H9 (cell line): ENCODE results near the gene GPR68. TPM values are rescaled to one million over a fixed set of nuclear protein-coding genes. Genes with fewer than 3 reads are reported as not detected.

ENCODE experiments used
- DNase-seq: peaks from one replicate; pipeline ENCODE4 v3.0.0-alpha.2; 2017
- H2AFZ ChIP-seq: one replicate; pipeline ENCODE4 v1.6.1; 2013; ENCODE audit warnings: mild to moderate bottlenecking, low read length, control low read depth, moderate library complexity
- H2AK5ac ChIP-seq: 2 replicates; pipeline ENCODE4 v1.6.1; 2013; ENCODE audit warnings: low read length, control low read depth, mixed read lengths; ENCODE audit not compliant: insufficient read length
- H2BK120ac ChIP-seq: one replicate; pipeline ENCODE4 v1.6.1; 2013; ENCODE audit warnings: low read depth, mild to moderate bottlenecking, low read length, control low read depth, inconsistent platforms; ENCODE audit not compliant: poor library complexity, severe bottlenecking
- H2BK12ac ChIP-seq: 2 replicates; pipeline ENCODE4 v1.6.1; 2013; ENCODE audit warnings: low read length, control low read depth, mixed read lengths, low read depth; ENCODE audit not compliant: insufficient read length
- H2BK15ac ChIP-seq: 2 replicates; pipeline ENCODE4 v1.6.1; 2013; ENCODE audit warnings: low read depth, low read length, control low read depth
- H2BK20ac ChIP-seq: one replicate; pipeline ENCODE4 v1.6.1; 2013; ENCODE audit warnings: low read depth, mild to moderate bottlenecking, low read length, control low read depth, inconsistent platforms; ENCODE audit not compliant: poor library complexity, severe bottlenecking
- H2BK5ac ChIP-seq: 2 replicates; pipeline ENCODE4 v1.6.1; 2013; ENCODE audit warnings: low read length, control low read depth, mixed read lengths; ENCODE audit not compliant: insufficient read length
- H3K14ac ChIP-seq: 2 replicates; pipeline ENCODE4 v1.6.1; 2013; ENCODE audit warnings: low read length, control low read depth; ENCODE audit not compliant: insufficient read depth
- H3K18ac ChIP-seq: 2 replicates; pipeline ENCODE4 v1.6.1; 2013; ENCODE audit warnings: low read depth, mild to moderate bottlenecking, mixed read lengths, low read length, control low read depth; ENCODE audit not compliant: insufficient read length
- H3K23ac ChIP-seq: 2 replicates; pipeline ENCODE4 v1.6.1; 2013; ENCODE audit warnings: low read length, control low read depth, mixed read lengths, low read depth; ENCODE audit not compliant: insufficient read length
- H3K23me2 ChIP-seq: 2 replicates; pipeline ENCODE4 v1.6.1; 2013; ENCODE audit warnings: low read depth, mild to moderate bottlenecking, mixed read lengths, low read length, control low read depth; ENCODE audit not compliant: insufficient read length, poor library complexity, severe bottlenecking
- H3K27ac ChIP-seq: 2 replicates; pipeline ENCODE4 v1.5.1; 2013; ENCODE audit warnings: low read length, control low read depth, mixed read lengths, low read depth; ENCODE audit not compliant: insufficient read length
- H3K27me3 ChIP-seq: 2 replicates; pipeline ENCODE4 v1.6.1; 2013; ENCODE audit warnings: low read length, control low read depth, inconsistent platforms; ENCODE audit not compliant: insufficient read depth
- H3K4ac ChIP-seq: 2 replicates; pipeline ENCODE4 v1.6.1; 2013; ENCODE audit warnings: low read depth, mild to moderate bottlenecking, control low read depth, inconsistent platforms, low read length, moderate library complexity
- H3K4me1 ChIP-seq: 2 replicates; pipeline ENCODE4 v1.6.1; 2013; ENCODE audit warnings: low read length, control low read depth, inconsistent platforms; ENCODE audit not compliant: insufficient read depth
- H3K4me2 ChIP-seq: 2 replicates; pipeline ENCODE4 v1.6.1; 2013; ENCODE audit warnings: low read length, control low read depth, mixed read lengths; ENCODE audit not compliant: insufficient read length, insufficient read depth
- H3K56ac ChIP-seq: 2 replicates; pipeline ENCODE4 v1.6.1; 2013; ENCODE audit warnings: low read depth, mild to moderate bottlenecking, mixed read lengths, low read length, control low read depth; ENCODE audit not compliant: insufficient read length
- H3K79me1 ChIP-seq: 2 replicates; pipeline ENCODE4 v1.6.1; 2013; ENCODE audit warnings: low read depth, mild to moderate bottlenecking, moderate library complexity, low read length, control low read depth, inconsistent platforms; ENCODE audit not compliant: insufficient read depth, poor library complexity, severe bottlenecking
- H3K79me2 ChIP-seq: 2 replicates; pipeline ENCODE4 v1.6.1; 2013; ENCODE audit warnings: low read length, control low read depth, inconsistent platforms; ENCODE audit not compliant: insufficient read depth
- H3K9ac ChIP-seq: 2 replicates; pipeline ENCODE4 v1.6.1; 2013; ENCODE audit warnings: low read length, control low read depth, mixed read lengths; ENCODE audit not compliant: insufficient read length; ENCODE audit errors: extremely low read depth
- H3K9me3 ChIP-seq: one replicate; pipeline ENCODE4 v1.6.1; 2013; ENCODE audit warnings: low read depth, low read length, inconsistent platforms; ENCODE audit not compliant: control insufficient read depth
- H3T11ph ChIP-seq: one replicate; pipeline ENCODE4 v1.6.1; 2013; ENCODE audit warnings: mild to moderate bottlenecking, low read length, control low read depth, inconsistent platforms
- H4K20me1 ChIP-seq: one replicate; pipeline ENCODE4 v1.6.1; 2013; ENCODE audit not compliant: control insufficient read depth, insufficient read length, insufficient read depth
- H4K5ac ChIP-seq: 2 replicates; pipeline ENCODE4 v1.6.1; 2013; ENCODE audit warnings: low read depth, mild to moderate bottlenecking, mixed read lengths, low read length, control low read depth; ENCODE audit not compliant: insufficient read length
- H4K8ac ChIP-seq: replicated peaks from 2 replicates; pipeline ENCODE4 v1.6.1; 2013; ENCODE audit warnings: low read length, control low read depth, mixed read lengths, low read depth; ENCODE audit not compliant: insufficient read length
- H4K91ac ChIP-seq: 2 replicates; pipeline ENCODE4 v1.6.1; 2013; ENCODE audit warnings: low read depth, mild to moderate bottlenecking, moderate library complexity, mixed read lengths, low read length, control low read depth; ENCODE audit not compliant: insufficient read length
- H3K27ac Mint-ChIP-seq, 3 experiments: 2 replicates in 2 of 3; 3 replicates in 1 of 3; pipeline ENCODE4 v1.8.0; 2020 to 2021; ENCODE audit warnings: mixed read lengths in 3 of 3, mild to moderate bottlenecking in 1 of 3, moderate library complexity in 1 of 3
- H3K27me3 Mint-ChIP-seq: 2 replicates; pipeline ENCODE4 v1.8.0; 2021; ENCODE audit warnings: low read depth, mild to moderate bottlenecking, moderate library complexity, mixed read lengths
- H3K36me3 Mint-ChIP-seq, 3 experiments: 2 replicates in 2 of 3; 3 replicates in 1 of 3; pipeline ENCODE4 v1.8.0; 2020 to 2021; ENCODE audit warnings: low read depth in 3 of 3, mixed read lengths in 3 of 3; ENCODE audit not compliant: insufficient read depth in 1 of 3
- H3K4me1 Mint-ChIP-seq, 2 experiments: 2 replicates each; pipeline ENCODE4 v1.8.0; 2020; ENCODE audit warnings: mixed read lengths in 2 of 2
- H3K4me3 Mint-ChIP-seq, 2 experiments: 2 replicates in 1 of 2; 3 replicates in 1 of 2; pipeline ENCODE4 v1.8.0; 2020 to 2021; ENCODE audit warnings: mild to moderate bottlenecking in 2 of 2, mixed read lengths in 2 of 2, moderate library complexity in 1 of 2
- H3K9me3 Mint-ChIP-seq, 2 experiments: 2 replicates in 1 of 2; 3 replicates in 1 of 2; pipeline ENCODE4 v1.8.0; 2020; ENCODE audit warnings: mild to moderate bottlenecking in 2 of 2, mixed read lengths in 2 of 2, moderate library complexity in 1 of 2
- CTCF ChIP-seq: fragments of 200-600 bp; sonication (generic); conservative IDR thresholded peaks from 3 replicates; pipeline ENCODE4 v1.8.0; 2021; ENCODE audit warnings: antibody characterized with exemption, mild to moderate bottlenecking
- WGBS: extraction: QIAGEN DNeasy Blood & Tissue Kit; methylation state at CpG from one replicate; pipeline ENCODE4 v1.1.7; 2013; ENCODE audit warnings: missing lambda C conversion rate, low lambda C conversion rate, mixed read lengths; ENCODE audit not compliant: insufficient read length; ENCODE audit errors: extremely low coverage; 5-methylcytosine and 5-hydroxymethylcytosine counted together
- total RNA-seq: library from RNA; stranded (reverse); gene quantifications from 2 replicates; pipeline ENCODE4 v1.2.1, GENCODE V29; 2021

Gene GPR68
- total RNA-seq, 1 experiment from 2014 or later = 0.33 TPM

GRCh38 chr14:91241863-91242262 lies 2.6 kb downstream of the GPR68 start:
- no peak overlapping the region for H3K4me2 ChIP-seq
- H3K23me2 ChIP-seq = no peaks in the 10 kb centered on the region
- DNase-seq = no peak
- no peak overlapping the region for H3K4ac ChIP-seq
- H2BK120ac ChIP-seq = no peak overlapping the region
- no peak overlapping the region for H3K18ac ChIP-seq
- no peak overlapping the region for H4K5ac ChIP-seq
- no peak overlapping the region for H2AFZ ChIP-seq
- H2BK15ac ChIP-seq = no peak overlapping the region
- no peak overlapping the region for H4K91ac ChIP-seq
- H2BK20ac ChIP-seq = no peak overlapping the region
- H3K27me3 ChIP-seq = no peaks in the 10 kb centered on the region
- H2BK12ac ChIP-seq = no peak overlapping the region
- H4K20me1 ChIP-seq = no peaks in the 10 kb centered on the region
- H3K9ac ChIP-seq = no peak overlapping the region
- Mint-ChIP-seq H3K4me1 (peaks cover 4 to 18% of the 10 kb centered on the region in 2 experiments; a peak in 3 of 4 replicates), H3K27ac (no peak overlapping the region), H3K9me3 (peaks cover 0 to 3% of the 10 kb centered on the region in 2 experiments; a peak in 2 of 5 replicates), H3K27me3 (peaks cover 20% of the 10 kb centered on the region), H3K36me3 (no peaks in the 10 kb centered on the region; a peak in 1 of 7 replicates), H3K4me3 (no peak overlapping the region)
- H3K4me1 ChIP-seq = no peaks in the 10 kb centered on the region
- no peaks in the 10 kb centered on the region for H3K79me2 ChIP-seq
- no peaks in the 10 kb centered on the region for H3K79me1 ChIP-seq
- TF ChIP-seq CTCF = no peak
- H3K14ac ChIP-seq = no peak overlapping the region
- no peak overlapping the region for H3K27ac ChIP-seq
- no peak overlapping the region for H3K56ac ChIP-seq
- no peak overlapping the region for H2AK5ac ChIP-seq
- no peak overlapping the region for H3T11ph ChIP-seq
- no peaks in the 10 kb centered on the region for H3K9me3 ChIP-seq
- no peak overlapping the region for H3K23ac ChIP-seq
- H4K8ac ChIP-seq = no peak overlapping the region
- no peak overlapping the region for H2BK5ac ChIP-seq
- no CpG with 5 or more reads among the region's 7 CpGs for WGBS
